CD4-positive, alpha-beta T cell (primary cell): Measurements from ENCODE around the gene PRND. TPM values are rescaled to one million over a fixed set of nuclear protein-coding genes. Genes with fewer than 3 reads are reported as not detected.
"Not testable (repeated sequence)": the region's sequence is repeated elsewhere in the genome, so short reads cannot be mapped to it uniquely, and the experiment has no call there.

Source experiments
- ATAC-seq: fragments of 200-7000 bp; cut with Tn5 transposase; one replicate; pipeline ENCODE4 v1.10.0; 2022; ENCODE audit warnings: mild to moderate bottlenecking; ENCODE audit not compliant: poor library complexity
- CTCF ChIA-PET: fragments of 350-600 bp; sonication (Branson Sonifier 250); formaldehyde crosslinking; loops from one replicate; lab custom pipeline; 2021; ENCODE audit warnings: antibody characterized with exemption, inconsistent platforms; lab: Charles Lee
- POLR2A ChIA-PET: fragments of 350-600 bp; sonication (Branson Sonifier 250); formaldehyde crosslinking; loops from one replicate; lab custom pipeline; 2021; ENCODE audit warnings: antibody characterized with exemption, inconsistent platforms; lab: Charles Lee
- DNase-seq, 14 experiments: peaks; one replicate each; pipeline ENCODE4 v3.0.0-alpha.2; 2013 to 2020; ENCODE audit warnings: mixed read lengths in 2 of 14
- H3K27ac ChIP-seq, 2 donors: one replicate each; pipeline versions ENCODE4 v1.5.1 to v1.7.0; 2013; ENCODE audit warnings: low read length in 2 of 2, low read depth in 1 of 2, mild to moderate bottlenecking in 1 of 2
- H3K27me3 ChIP-seq, 2 experiments: 1 replicate in 1 of 2; 2 replicates in 1 of 2; pipeline versions ENCODE4 v1.6.1 to v1.7.0; 2013; ENCODE audit warnings: low read length in 2 of 2, control low read depth in 1 of 2, mild to moderate bottlenecking in 1 of 2, moderate library complexity in 1 of 2; ENCODE audit not compliant: insufficient read depth in 2 of 2, control insufficient read depth in 1 of 2
- H3K36me3 ChIP-seq: one replicate; pipeline ENCODE4 v1.6.1; 2013; ENCODE audit warnings: low read length, control low read depth; ENCODE audit not compliant: insufficient read depth
- H3K4me1 ChIP-seq: one replicate; pipeline ENCODE4 v1.6.1; 2013; ENCODE audit warnings: low read length, control low read depth; ENCODE audit not compliant: insufficient read depth
- H3K4me3 ChIP-seq: one replicate; pipeline ENCODE4 v1.5.1; 2013; ENCODE audit warnings: mild to moderate bottlenecking, low read length, moderate library complexity
- H3K9me3 ChIP-seq, 2 experiments: 1 replicate in 1 of 2; 2 replicates in 1 of 2; pipeline versions ENCODE4 v1.6.1 to v1.7.0; 2013; ENCODE audit warnings: low read length in 2 of 2, mild to moderate bottlenecking in 2 of 2, control low read depth in 1 of 2, moderate library complexity in 1 of 2; ENCODE audit not compliant: control insufficient read depth in 1 of 2, insufficient read depth in 1 of 2
- H3K27ac Mint-ChIP-seq: one replicate; pipeline ENCODE4 v1.8.0; 2020; ENCODE audit warnings: mixed read lengths
- H3K27me3 Mint-ChIP-seq: one replicate; pipeline ENCODE4 v1.8.0; 2021; ENCODE audit warnings: mixed read lengths
- H3K36me3 Mint-ChIP-seq: one replicate; pipeline ENCODE4 v1.8.0; 2021; ENCODE audit warnings: low read depth, mixed read lengths
- H3K4me1 Mint-ChIP-seq: one replicate; pipeline ENCODE4 v1.8.0; 2021; ENCODE audit warnings: low read depth, mixed read lengths
- H3K4me3 Mint-ChIP-seq: one replicate; pipeline ENCODE4 v1.8.0; 2020; ENCODE audit warnings: mild to moderate bottlenecking, mixed read lengths
- H3K9me3 Mint-ChIP-seq: one replicate; pipeline ENCODE4 v1.8.0; 2020; ENCODE audit warnings: mixed read lengths
- CTCF ChIP-seq: fragments of 200-600 bp; IDR thresholded peaks from one replicate; pipeline ENCODE4 v1.8.0; 2022; ENCODE audit warnings: antibody characterized with exemption, mild to moderate bottlenecking
- intact Hi-C, 2 experiments: fragments of 100-400 bp; cut with DNase I in 1 of 2; cut with micrococcal nuclease in 1 of 2; formaldehyde crosslinking; loops; one replicate each; pipeline versions ENCODE4 v1.15.1 to v1.9.0; 2023 to 2025; cut with DNase I, micrococcal nuclease
- total RNA-seq, 174 experiments: library from RNA in 2 of 174; stranded (reverse) in 2 of 174; gene quantifications; one replicate each; pipeline ENCODE4 v1.2.3 and lab custom pipeline; 2021 to 2026

Gene PRND
- total RNA-seq, 2 experiments from 2014 or later = not detected

GRCh38 chr20:4749326-4749725 is 27.6 kb downstream of the PRND start:
- CTCF ChIA-PET = no interaction called here
- DNase-seq = no peak
- Mint-ChIP-seq H3K4me3 (no peak overlapping the region), H3K36me3 (no peaks in the 10 kb centered on the region), H3K4me1 (no peaks in the 10 kb centered on the region), H3K9me3 (no peaks in the 10 kb centered on the region), H3K27ac (no peak overlapping the region), H3K27me3 (peaks cover 5% of the 10 kb centered on the region)
- TF ChIP-seq CTCF = no peak
- no peak for ATAC-seq
- Histone ChIP-seq H3K36me3 (no peaks in the 10 kb centered on the region), H3K27ac (no peak overlapping the region), H3K9me3 (peaks cover 0 to 3% of the 10 kb centered on the region in 2 experiments), H3K4me3 (no peak overlapping the region), H3K27me3 (no peaks in the 10 kb centered on the region), H3K4me1 (no peaks in the 10 kb centered on the region)
- POLR2A ChIA-PET = no interaction called here
- intact Hi-C loops = no loop called here

GRCh38 chr20:4750381-4750780 is 28.7 kb downstream of the PRND start:
- H3K4me3 ChIP-seq = no peak overlapping the region
- no peak for ATAC-seq

GRCh38 chr20:4759100-4759884 is 37.6 kb downstream of the PRND start:
- peak; percentile 13 to 59 (median 34) for DNase-seq
- ATAC-seq, intact Hi-C loops, H3K9me3 Mint-ChIP-seq, H3K27me3 ChIP-seq, H3K9me3 ChIP-seq, H3K36me3 Mint-ChIP-seq, POLR2A ChIA-PET, H3K27ac Mint-ChIP-seq, H3K4me1 Mint-ChIP-seq, H3K4me3 ChIP-seq, H3K36me3 ChIP-seq, H3K4me1 ChIP-seq, H3K27ac ChIP-seq, H3K27me3 Mint-ChIP-seq: not testable (repeated sequence)
- peak overlapping the region; percentile 76 for H3K4me3 Mint-ChIP-seq
- CTCF ChIA-PET = interaction anchor here (0.9 to 1.5 kb wide), 3 partner anchors 9 to 196 kb away, joined by 3 to 12 read pairs (median 3); no protein-coding TSS in a partner anchor

More at GRCh38 chr20:4750381-4750780, 28.7 kb downstream of the PRND start:
- no peaks in the 10 kb centered on the region for H3K36me3 ChIP-seq
- Mint-ChIP-seq H3K4me3 (no peak overlapping the region), H3K27me3 (peaks cover 5% of the 10 kb centered on the region), H3K27ac (no peak overlapping the region), H3K4me1 (no peaks in the 10 kb centered on the region), H3K9me3 (no peaks in the 10 kb centered on the region), H3K36me3 (no peaks in the 10 kb centered on the region)
- CTCF ChIA-PET = interaction anchor here (1.0 kb wide), 1 partner anchor 9 kb away, joined by 3 read pairs; no protein-coding TSS in a partner anchor
- POLR2A ChIA-PET = no interaction called here
- no peaks in the 10 kb centered on the region for H3K4me1 ChIP-seq
- TF ChIP-seq CTCF = no peak
- H3K27ac ChIP-seq = no peak overlapping the region
- H3K9me3 ChIP-seq = peaks cover 0 to 3% of the 10 kb centered on the region in 2 experiments
- intact Hi-C loops = no loop called here
- H3K27me3 ChIP-seq = no peaks in the 10 kb centered on the region
- no peak for DNase-seq
